H9 (cell line): Measurements from ENCODE around the gene SGCE. TPM values are rescaled to one million over a fixed set of nuclear protein-coding genes. Genes with fewer than 3 reads are reported as not detected.

ENCODE experiments used
- DNase-seq: peaks from one replicate; pipeline ENCODE4 v3.0.0-alpha.2; 2017
- H2AFZ ChIP-seq: one replicate; pipeline ENCODE4 v1.6.1; 2013; ENCODE audit warnings: mild to moderate bottlenecking, low read length, control low read depth, moderate library complexity
- H2AK5ac ChIP-seq: 2 replicates; pipeline ENCODE4 v1.6.1; 2013; ENCODE audit warnings: low read length, control low read depth, mixed read lengths; ENCODE audit not compliant: insufficient read length
- H2BK120ac ChIP-seq: one replicate; pipeline ENCODE4 v1.6.1; 2013; ENCODE audit warnings: low read depth, mild to moderate bottlenecking, low read length, control low read depth, inconsistent platforms; ENCODE audit not compliant: poor library complexity, severe bottlenecking
- H2BK12ac ChIP-seq: 2 replicates; pipeline ENCODE4 v1.6.1; 2013; ENCODE audit warnings: low read length, control low read depth, mixed read lengths, low read depth; ENCODE audit not compliant: insufficient read length
- H2BK15ac ChIP-seq: 2 replicates; pipeline ENCODE4 v1.6.1; 2013; ENCODE audit warnings: low read depth, low read length, control low read depth
- H2BK20ac ChIP-seq: one replicate; pipeline ENCODE4 v1.6.1; 2013; ENCODE audit warnings: low read depth, mild to moderate bottlenecking, low read length, control low read depth, inconsistent platforms; ENCODE audit not compliant: poor library complexity, severe bottlenecking
- H2BK5ac ChIP-seq: 2 replicates; pipeline ENCODE4 v1.6.1; 2013; ENCODE audit warnings: low read length, control low read depth, mixed read lengths; ENCODE audit not compliant: insufficient read length
- H3K14ac ChIP-seq: 2 replicates; pipeline ENCODE4 v1.6.1; 2013; ENCODE audit warnings: low read length, control low read depth; ENCODE audit not compliant: insufficient read depth
- H3K18ac ChIP-seq: 2 replicates; pipeline ENCODE4 v1.6.1; 2013; ENCODE audit warnings: low read depth, mild to moderate bottlenecking, mixed read lengths, low read length, control low read depth; ENCODE audit not compliant: insufficient read length
- H3K23ac ChIP-seq: 2 replicates; pipeline ENCODE4 v1.6.1; 2013; ENCODE audit warnings: low read length, control low read depth, mixed read lengths, low read depth; ENCODE audit not compliant: insufficient read length
- H3K23me2 ChIP-seq: 2 replicates; pipeline ENCODE4 v1.6.1; 2013; ENCODE audit warnings: low read depth, mild to moderate bottlenecking, mixed read lengths, low read length, control low read depth; ENCODE audit not compliant: insufficient read length, poor library complexity, severe bottlenecking
- H3K27ac ChIP-seq: 2 replicates; pipeline ENCODE4 v1.5.1; 2013; ENCODE audit warnings: low read length, control low read depth, mixed read lengths, low read depth; ENCODE audit not compliant: insufficient read length
- H3K27me3 ChIP-seq: 2 replicates; pipeline ENCODE4 v1.6.1; 2013; ENCODE audit warnings: low read length, control low read depth, inconsistent platforms; ENCODE audit not compliant: insufficient read depth
- H3K4ac ChIP-seq: 2 replicates; pipeline ENCODE4 v1.6.1; 2013; ENCODE audit warnings: low read depth, mild to moderate bottlenecking, control low read depth, inconsistent platforms, low read length, moderate library complexity
- H3K4me1 ChIP-seq: 2 replicates; pipeline ENCODE4 v1.6.1; 2013; ENCODE audit warnings: low read length, control low read depth, inconsistent platforms; ENCODE audit not compliant: insufficient read depth
- H3K4me2 ChIP-seq: 2 replicates; pipeline ENCODE4 v1.6.1; 2013; ENCODE audit warnings: low read length, control low read depth, mixed read lengths; ENCODE audit not compliant: insufficient read length, insufficient read depth
- H3K56ac ChIP-seq: 2 replicates; pipeline ENCODE4 v1.6.1; 2013; ENCODE audit warnings: low read depth, mild to moderate bottlenecking, mixed read lengths, low read length, control low read depth; ENCODE audit not compliant: insufficient read length
- H3K79me1 ChIP-seq: 2 replicates; pipeline ENCODE4 v1.6.1; 2013; ENCODE audit warnings: low read depth, mild to moderate bottlenecking, moderate library complexity, low read length, control low read depth, inconsistent platforms; ENCODE audit not compliant: insufficient read depth, poor library complexity, severe bottlenecking
- H3K79me2 ChIP-seq: 2 replicates; pipeline ENCODE4 v1.6.1; 2013; ENCODE audit warnings: low read length, control low read depth, inconsistent platforms; ENCODE audit not compliant: insufficient read depth
- H3K9ac ChIP-seq: 2 replicates; pipeline ENCODE4 v1.6.1; 2013; ENCODE audit warnings: low read length, control low read depth, mixed read lengths; ENCODE audit not compliant: insufficient read length; ENCODE audit errors: extremely low read depth
- H3K9me3 ChIP-seq: one replicate; pipeline ENCODE4 v1.6.1; 2013; ENCODE audit warnings: low read depth, low read length, inconsistent platforms; ENCODE audit not compliant: control insufficient read depth
- H3T11ph ChIP-seq: one replicate; pipeline ENCODE4 v1.6.1; 2013; ENCODE audit warnings: mild to moderate bottlenecking, low read length, control low read depth, inconsistent platforms
- H4K20me1 ChIP-seq: one replicate; pipeline ENCODE4 v1.6.1; 2013; ENCODE audit not compliant: control insufficient read depth, insufficient read length, insufficient read depth
- H4K5ac ChIP-seq: 2 replicates; pipeline ENCODE4 v1.6.1; 2013; ENCODE audit warnings: low read depth, mild to moderate bottlenecking, mixed read lengths, low read length, control low read depth; ENCODE audit not compliant: insufficient read length
- H4K8ac ChIP-seq: replicated peaks from 2 replicates; pipeline ENCODE4 v1.6.1; 2013; ENCODE audit warnings: low read length, control low read depth, mixed read lengths, low read depth; ENCODE audit not compliant: insufficient read length
- H4K91ac ChIP-seq: 2 replicates; pipeline ENCODE4 v1.6.1; 2013; ENCODE audit warnings: low read depth, mild to moderate bottlenecking, moderate library complexity, mixed read lengths, low read length, control low read depth; ENCODE audit not compliant: insufficient read length
- H3K27ac Mint-ChIP-seq, 3 experiments: 2 replicates in 2 of 3; 3 replicates in 1 of 3; pipeline ENCODE4 v1.8.0; 2020 to 2021; ENCODE audit warnings: mixed read lengths in 3 of 3, mild to moderate bottlenecking in 1 of 3, moderate library complexity in 1 of 3
- H3K27me3 Mint-ChIP-seq: 2 replicates; pipeline ENCODE4 v1.8.0; 2021; ENCODE audit warnings: low read depth, mild to moderate bottlenecking, moderate library complexity, mixed read lengths
- H3K36me3 Mint-ChIP-seq, 3 experiments: 2 replicates in 2 of 3; 3 replicates in 1 of 3; pipeline ENCODE4 v1.8.0; 2020 to 2021; ENCODE audit warnings: low read depth in 3 of 3, mixed read lengths in 3 of 3; ENCODE audit not compliant: insufficient read depth in 1 of 3
- H3K4me1 Mint-ChIP-seq, 2 experiments: 2 replicates each; pipeline ENCODE4 v1.8.0; 2020; ENCODE audit warnings: mixed read lengths in 2 of 2
- H3K4me3 Mint-ChIP-seq, 2 experiments: 2 replicates in 1 of 2; 3 replicates in 1 of 2; pipeline ENCODE4 v1.8.0; 2020 to 2021; ENCODE audit warnings: mild to moderate bottlenecking in 2 of 2, mixed read lengths in 2 of 2, moderate library complexity in 1 of 2
- H3K9me3 Mint-ChIP-seq, 2 experiments: 2 replicates in 1 of 2; 3 replicates in 1 of 2; pipeline ENCODE4 v1.8.0; 2020; ENCODE audit warnings: mild to moderate bottlenecking in 2 of 2, mixed read lengths in 2 of 2, moderate library complexity in 1 of 2
- CTCF ChIP-seq: fragments of 200-600 bp; sonication (generic); conservative IDR thresholded peaks from 3 replicates; pipeline ENCODE4 v1.8.0; 2021; ENCODE audit warnings: antibody characterized with exemption, mild to moderate bottlenecking
- total RNA-seq: library from RNA; stranded (reverse); gene quantifications from 2 replicates; pipeline ENCODE4 v1.2.1, GENCODE V29; 2021

SGCE gene
- total RNA-seq, 1 experiment from 2014 or later, result 30.5 TPM

DNA sequence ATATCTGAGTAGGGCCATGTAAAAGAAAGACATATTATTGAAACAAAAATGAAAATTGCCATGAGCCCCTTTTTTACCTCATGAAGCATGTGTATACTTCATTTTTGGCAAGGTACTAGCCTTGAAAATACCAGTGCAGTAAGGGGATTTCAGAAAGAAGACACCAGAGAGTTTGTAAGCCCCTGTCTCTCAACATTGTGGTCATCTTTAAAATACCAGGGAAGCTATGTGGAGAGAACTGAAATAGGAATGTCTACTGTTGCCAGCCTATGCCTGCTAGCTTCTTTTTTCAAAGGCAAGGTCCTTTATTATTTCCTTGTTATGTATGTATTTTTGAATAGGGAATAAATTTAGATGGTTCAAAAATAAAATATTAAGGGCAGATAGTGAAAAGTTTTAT, 88.5 kb downstream of the SGCE start:
- H3K9me3 ChIP-seq, result no peaks in the 10 kb centered on the region
- no peaks in the 10 kb centered on the region for H4K20me1 ChIP-seq
- Mint-ChIP-seq H3K4me1 (no peaks in the 10 kb centered on the region), H3K36me3 (peaks cover 0 to 22% (median 5%) of the 10 kb centered on the region in 3 experiments; a peak in 4 of 7 replicates), H3K27ac (no peak overlapping the region), H3K27me3 (no peaks in the 10 kb centered on the region), H3K4me3 (no peak overlapping the region), H3K9me3 (peaks cover 6 to 12% of the 10 kb centered on the region in 2 experiments; a peak in 3 of 5 replicates)
- no peaks in the 10 kb centered on the region for H3K79me1 ChIP-seq
- H3K27me3 ChIP-seq, result no peaks in the 10 kb centered on the region
- no peak overlapping the region for H2AFZ ChIP-seq
- H3K56ac ChIP-seq, result no peak overlapping the region
- H3K14ac ChIP-seq, result no peak overlapping the region
- H2BK12ac ChIP-seq, result no peak overlapping the region
- no peak overlapping the region for H2BK120ac ChIP-seq
- no peaks in the 10 kb centered on the region for H3K23me2 ChIP-seq
- no peak overlapping the region for H4K5ac ChIP-seq
- no peak overlapping the region for H2AK5ac ChIP-seq
- no peak overlapping the region for H3K9ac ChIP-seq
- no peak overlapping the region for H2BK15ac ChIP-seq
- no peak for DNase-seq
- no peak overlapping the region for H4K91ac ChIP-seq
- H3K4me2 ChIP-seq, result no peak overlapping the region
- H3T11ph ChIP-seq, result no peak overlapping the region
- no peak overlapping the region for H2BK5ac ChIP-seq
- H3K18ac ChIP-seq, result no peak overlapping the region
- H3K4me1 ChIP-seq, result no peaks in the 10 kb centered on the region
- no peaks in the 10 kb centered on the region for H3K79me2 ChIP-seq
- H3K23ac ChIP-seq, result no peak overlapping the region
- H3K4ac ChIP-seq, result no peak overlapping the region
- no peak overlapping the region for H2BK20ac ChIP-seq
- no peak overlapping the region for H3K27ac ChIP-seq
- no peak for TF ChIP-seq CTCF
- no peak overlapping the region for H4K8ac ChIP-seq
